ENCODE results near the gene TIMMDC1.
"Not testable (repeated sequence)": the region's sequence is repeated elsewhere in the genome, so short reads cannot be mapped to it uniquely, and the experiment has no call there.

Gene TIMMDC1

GRCh38 chr3:119557877-119558269, 59.5 kb downstream of the TIMMDC1 start:
- DNase-seq, result no peak

- DNase-seq, result no peak
These were observed 60.4 kb downstream of the TIMMDC1 start for GRCh38 chr3:119558626-119559317.

- peak in 1 of 2 experiments; percentile 38 for DNase-seq
These were observed 61.2 kb downstream of the TIMMDC1 start, which contains the start of gene CD80 for GRCh38 chr3:119559441-119559963. Gene CD80 (minus strand): TSS chr3:119559614. CDS start chr3:119557728, 1,886 bp downstream.

- no peak for DNase-seq
These were observed 61.8 kb downstream of the TIMMDC1 start for GRCh38 chr3:119560160-119560559.

- no peak for DNase-seq
These were observed 64.1 kb downstream of the TIMMDC1 start for GRCh38 chr3:119562307-119562961.

GRCh38 chr3:119563334-119563733, 65.0 kb downstream of the TIMMDC1 start:
- not testable (repeated sequence) for DNase-seq

- DNase-seq, result no peak
These were observed 70.8 kb downstream of the TIMMDC1 start for GRCh38 chr3:119569156-119569555.

GRCh38 chr3:119570229-119570628, 71.9 kb downstream of the TIMMDC1 start:
- no peak for DNase-seq

- no peak for DNase-seq
These were observed 72.9 kb downstream of the TIMMDC1 start for GRCh38 chr3:119571230-119571629.

GRCh38 chr3:119571688-119572087, 73.3 kb downstream of the TIMMDC1 start:
- no peak for DNase-seq

All from NCI-H446 (cell line).